HG03025 (cell line): ENCODE data around the gene MTREX.
A peak's percentile ranks its signal among the peaks of the same experiment; 100 is the strongest.

Source experiments
- ATAC-seq: cut with Tn5 transposase; IDR thresholded peaks from one replicate; pipeline ENCODE4 v1.9.1; 2021; ENCODE audit warnings: mild to moderate bottlenecking, moderate library complexity; ENCODE audit not compliant: unreplicated experiment, low FRiP score

The MTREX gene

DNA sequence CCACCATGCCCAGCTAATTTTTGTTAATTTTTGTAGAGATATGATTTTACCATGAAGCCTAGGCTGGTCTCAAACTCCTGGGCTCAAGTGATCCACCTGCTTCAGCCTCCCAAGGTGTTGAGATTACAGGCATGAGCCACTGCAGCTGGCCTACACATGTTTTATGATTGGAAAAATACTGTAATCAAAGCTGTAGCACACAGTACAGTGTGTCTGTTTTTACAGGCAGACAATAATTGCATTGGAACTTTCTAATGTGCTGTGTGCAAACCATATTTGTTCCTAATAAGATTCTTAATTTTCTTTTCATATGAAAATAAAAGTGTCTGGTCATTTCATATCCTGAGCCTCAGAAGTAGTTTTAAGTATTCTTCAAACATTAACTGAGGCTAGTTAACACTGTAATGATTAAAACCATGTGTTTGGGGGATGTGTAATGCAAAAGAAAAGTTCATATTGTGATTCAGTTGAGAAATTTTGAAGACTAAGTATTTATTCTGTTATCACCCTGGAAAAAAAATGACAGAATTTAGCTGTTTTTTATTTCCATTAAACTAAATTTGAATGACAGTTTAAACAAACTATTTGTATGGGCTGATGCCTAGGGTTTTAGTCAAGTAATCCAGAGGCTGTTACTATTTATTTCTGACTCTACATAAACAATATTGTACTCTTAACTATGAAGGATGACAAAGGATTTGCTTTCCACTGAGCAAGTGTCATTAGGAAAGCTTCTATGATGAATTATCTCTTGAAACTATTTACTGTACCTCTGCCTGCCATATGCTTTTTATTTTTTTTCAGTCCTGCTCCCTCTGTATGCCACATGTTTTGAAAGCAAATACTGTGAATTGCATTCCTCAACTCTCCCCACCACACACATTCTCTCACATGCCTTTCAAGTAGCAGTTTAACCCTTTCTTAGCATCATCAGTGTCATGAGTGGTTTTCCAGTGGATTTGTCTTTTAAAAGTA, 111.5 kb downstream of the MTREX start:
- ATAC-seq = no peak

DNA sequence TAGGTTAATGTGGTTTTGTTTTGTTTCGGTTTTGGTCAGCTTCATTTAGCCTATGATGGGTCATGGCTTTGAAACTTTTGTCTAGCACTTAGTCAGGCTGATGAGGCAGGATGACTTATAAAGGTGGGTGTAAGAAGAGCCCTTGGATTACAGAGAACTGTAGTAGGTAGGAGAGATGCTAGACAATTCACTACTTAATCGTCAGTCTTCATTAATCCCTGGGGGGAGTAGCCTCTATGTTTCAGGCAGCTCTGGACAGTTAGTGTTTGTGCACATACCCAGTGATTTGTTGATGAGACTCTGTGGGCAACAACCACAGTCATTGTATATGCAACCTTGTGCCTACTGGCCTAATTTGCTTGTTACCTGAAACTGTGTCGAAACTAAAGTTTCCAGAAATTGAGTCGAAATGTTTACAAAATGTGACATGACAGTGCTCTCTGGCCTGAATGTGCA, 113.3 kb downstream of the MTREX start:
- ATAC-seq = peak; percentile 96

DNA sequence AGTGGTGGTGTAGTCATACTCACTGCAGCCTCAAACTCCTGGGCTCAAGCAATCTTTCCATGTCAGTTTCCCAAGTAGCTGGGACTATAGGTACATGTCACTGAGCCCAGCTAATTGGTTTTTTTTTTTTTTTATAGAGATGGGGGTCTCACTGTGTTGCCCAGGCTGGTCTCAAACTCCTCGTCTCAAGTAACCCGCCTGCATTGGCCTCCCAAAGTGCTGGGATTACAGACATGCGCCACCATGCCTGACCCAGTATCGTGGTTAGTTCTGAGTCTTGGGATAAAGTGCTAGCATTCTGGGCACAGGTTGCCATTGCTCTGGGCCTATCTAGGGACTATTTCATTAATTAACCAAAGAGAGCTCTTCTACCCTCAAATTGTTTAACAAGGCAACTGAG, 118.7 kb downstream of the MTREX start:
- no peak for ATAC-seq

DNA sequence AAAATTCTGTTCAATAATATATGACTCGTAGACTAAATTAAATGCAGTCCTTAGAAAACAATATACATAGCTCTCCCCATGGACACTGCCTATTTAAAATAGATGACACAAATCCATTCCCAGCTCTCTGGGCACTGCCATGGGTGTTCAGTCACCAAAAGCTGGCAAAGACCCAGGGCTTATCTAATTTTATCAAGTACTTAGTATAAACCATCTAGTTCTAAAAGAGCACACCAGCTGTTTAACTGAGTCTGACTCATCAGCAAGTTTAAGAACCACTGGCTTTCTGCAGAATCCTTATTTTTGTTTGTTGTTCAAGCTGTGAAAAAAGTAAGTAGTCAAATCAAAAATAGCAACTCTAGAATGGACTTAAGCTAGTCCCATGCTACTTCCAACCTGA, 119.4 kb downstream of the MTREX start:
- no peak for ATAC-seq

DNA sequence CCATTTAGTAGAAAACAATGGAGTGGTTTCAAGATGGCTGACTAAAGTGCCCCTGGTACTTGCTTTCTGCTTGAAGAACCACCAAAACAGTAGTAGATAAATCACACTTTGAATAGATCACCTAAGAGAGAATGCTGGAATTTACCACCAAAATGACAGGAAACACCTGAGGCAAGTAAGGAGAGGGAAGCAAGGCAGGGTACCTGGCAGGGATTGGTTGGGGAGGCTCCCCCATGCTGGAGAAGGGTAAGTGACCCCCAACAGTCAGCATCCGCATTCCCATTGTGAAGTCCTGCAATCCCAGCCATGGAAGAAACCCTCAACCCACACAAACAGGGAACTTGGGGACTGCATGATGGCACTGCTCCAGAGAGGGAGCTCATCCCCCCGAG, 121.4 kb downstream of the MTREX start:
- no peak for ATAC-seq

DNA sequence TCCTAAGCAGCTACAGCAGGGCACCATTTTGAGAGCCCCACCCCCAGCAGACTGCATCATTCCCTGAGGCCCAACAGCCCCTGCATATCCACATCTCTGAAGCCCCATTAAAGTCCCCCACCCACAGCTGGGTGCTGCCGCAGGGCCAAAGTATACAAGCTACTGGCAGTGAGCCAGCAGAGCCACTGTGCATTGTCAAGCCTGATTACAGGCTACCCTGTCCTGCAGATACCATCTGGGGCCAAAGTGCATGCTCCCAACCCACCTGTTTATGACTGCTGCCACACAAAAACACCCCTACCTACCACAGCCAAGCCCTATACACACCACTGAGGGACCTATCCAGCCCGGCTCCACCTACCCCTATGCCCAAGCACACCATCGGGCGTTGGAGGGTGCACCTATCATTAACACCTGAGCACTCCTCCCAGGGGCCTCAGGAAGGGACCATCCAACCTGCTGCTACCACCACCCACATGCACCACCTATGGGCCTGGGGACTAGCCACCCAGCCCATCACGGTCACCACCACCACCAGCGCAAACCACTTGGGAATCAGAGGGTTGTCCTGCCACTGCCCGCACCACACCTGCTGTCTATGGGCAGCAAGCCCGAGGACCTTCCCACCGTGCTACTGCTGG, 121.9 kb downstream of the MTREX start:
- no peak for ATAC-seq

DNA sequence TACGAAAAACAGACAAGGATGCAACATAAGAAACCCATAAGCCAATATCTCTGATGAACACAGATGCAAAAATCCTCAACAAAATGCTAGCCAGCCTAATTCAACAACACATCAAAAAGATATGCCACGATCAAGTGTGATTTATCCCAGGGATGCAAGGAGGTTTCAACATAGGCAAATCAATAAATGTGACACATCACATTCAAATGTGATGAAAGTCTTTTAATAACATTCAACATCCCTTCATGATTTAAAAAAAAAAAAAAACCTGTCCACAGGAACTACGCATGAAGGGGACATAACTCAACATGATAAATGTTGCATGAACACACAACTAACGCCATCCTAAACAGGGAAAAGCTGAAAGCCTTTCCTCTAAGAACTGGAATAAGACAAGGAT, 124.8 kb downstream of the MTREX start:
- no peak for ATAC-seq

DNA sequence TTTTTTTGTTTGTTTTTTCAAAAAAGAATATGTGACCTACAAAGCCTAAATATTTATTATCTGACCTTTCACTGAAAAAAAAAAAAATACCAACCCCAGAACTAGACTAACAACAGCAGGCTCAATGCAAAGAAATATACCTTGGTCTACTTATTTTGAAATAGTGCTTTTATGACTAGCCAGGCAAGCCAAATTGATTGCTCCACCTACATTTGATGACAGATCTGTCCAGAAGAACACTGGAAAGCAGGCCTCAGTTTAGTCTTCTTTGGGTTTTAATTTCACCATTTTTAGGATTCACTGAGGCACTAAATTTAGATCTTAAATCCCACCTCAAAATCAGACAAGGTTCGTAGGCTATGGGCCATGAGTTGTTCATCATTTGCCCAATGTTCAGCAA, 129.7 kb downstream of the MTREX start:
- ATAC-seq = no peak

DNA sequence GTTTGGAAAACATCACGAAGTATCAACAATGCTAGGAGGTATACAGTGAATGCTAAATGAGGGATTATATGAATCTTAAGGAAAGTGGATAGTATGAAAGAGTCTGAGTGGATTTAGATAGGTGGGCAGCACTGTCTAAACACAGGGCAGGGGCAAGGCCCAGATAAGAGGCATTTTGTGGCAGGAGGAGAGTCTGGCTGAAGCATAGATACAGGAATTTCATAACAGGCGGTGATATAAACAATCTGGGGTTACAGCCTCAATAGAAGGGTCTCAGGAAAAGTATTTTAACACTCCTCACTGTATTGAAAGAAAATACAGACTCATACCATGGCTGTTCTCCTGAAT, 130.0 kb downstream of the MTREX start:
- no peak for ATAC-seq

DNA sequence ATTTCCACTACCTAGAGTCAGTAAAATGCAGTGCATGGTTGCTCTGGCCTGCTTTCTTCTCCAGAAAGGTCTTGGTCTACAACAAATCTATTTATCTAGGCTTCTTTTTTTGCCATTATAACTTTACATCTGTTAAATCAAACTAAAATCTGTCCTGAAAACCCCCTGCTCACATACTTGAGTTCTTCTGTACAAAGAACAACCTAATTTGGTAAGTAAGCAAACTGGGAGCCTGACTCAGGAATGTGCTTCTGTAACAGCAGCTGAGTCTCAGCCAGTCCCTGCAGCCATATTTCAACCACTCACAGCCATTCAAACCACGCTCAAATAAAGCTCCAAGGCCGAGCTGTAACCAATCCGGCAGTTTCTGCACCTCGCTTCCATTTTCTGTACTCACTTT, 131.2 kb downstream of the MTREX start:
- no peak for ATAC-seq

DNA sequence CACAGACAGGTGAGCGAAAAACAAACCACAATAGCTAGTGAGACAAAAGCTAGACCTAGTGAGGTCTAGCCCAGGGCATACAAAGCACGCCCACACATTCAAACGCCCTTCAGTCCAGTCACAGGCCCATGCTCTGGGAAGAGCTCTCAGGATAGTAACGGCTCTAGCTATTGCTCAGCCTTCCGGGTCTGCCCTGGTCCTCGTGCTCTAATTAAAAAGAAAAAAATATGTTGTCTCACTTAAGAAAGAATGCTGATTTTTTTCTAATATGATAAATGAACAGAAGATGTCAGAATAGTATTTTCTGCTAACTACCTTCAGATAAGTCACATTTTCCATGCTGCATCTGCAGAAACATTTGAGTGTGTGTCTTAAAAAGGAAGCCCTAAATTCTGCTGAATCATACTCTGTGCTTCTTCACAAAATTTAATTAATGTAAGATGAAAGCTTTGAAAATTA, 132.4 kb downstream of the MTREX start:
- no peak for ATAC-seq

DNA sequence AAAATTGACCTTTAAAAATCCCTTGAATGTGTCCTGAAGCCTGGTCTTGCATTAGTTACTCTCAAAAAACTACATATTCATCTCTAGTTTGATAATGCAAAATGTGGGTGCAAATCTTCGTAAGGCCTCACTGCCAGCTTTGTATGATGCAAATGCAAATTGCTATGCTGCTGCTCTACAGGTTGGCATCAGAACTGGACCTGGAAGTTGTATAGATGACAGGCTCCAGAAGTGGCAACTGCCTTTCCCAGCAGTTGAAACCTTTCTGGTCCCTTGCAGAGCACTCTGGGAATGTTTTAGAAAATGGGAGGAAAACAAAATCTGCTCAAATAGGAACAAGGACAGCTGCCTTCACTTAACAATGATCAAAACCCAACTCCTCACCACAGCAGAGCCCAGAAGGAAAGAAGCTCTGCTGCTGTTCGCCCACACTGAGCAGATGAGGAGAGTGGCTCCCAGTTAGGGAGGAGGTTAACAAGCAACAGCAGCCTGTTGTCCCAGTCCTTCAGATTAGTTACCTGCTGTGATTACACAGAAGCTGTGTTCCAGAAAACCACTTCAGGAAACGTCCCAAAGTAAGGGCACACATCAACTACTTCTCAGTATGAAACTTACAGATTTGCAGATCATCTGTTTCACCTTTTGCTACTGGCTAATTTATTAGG, 133.4 kb downstream of the MTREX start:
- ATAC-seq = no peak

DNA sequence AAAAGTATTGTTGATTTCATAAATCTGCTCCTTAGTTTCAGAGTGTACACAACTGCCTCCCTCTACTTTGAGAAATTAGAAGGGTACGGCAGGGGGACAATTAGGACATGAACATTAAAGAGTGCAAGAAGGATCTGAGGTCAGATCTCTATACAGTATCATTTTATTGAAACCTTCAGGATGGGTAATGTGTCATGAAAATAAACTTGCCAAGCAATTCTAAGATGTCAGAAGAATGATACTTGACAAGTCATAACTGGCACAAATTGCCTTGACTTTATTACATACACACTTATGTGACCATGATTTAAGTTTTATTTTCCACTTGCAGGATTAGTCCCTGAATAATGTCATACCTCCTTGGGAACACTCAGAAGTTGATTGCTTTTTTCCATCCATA, 134.2 kb downstream of the MTREX start:
- no peak for ATAC-seq

DNA sequence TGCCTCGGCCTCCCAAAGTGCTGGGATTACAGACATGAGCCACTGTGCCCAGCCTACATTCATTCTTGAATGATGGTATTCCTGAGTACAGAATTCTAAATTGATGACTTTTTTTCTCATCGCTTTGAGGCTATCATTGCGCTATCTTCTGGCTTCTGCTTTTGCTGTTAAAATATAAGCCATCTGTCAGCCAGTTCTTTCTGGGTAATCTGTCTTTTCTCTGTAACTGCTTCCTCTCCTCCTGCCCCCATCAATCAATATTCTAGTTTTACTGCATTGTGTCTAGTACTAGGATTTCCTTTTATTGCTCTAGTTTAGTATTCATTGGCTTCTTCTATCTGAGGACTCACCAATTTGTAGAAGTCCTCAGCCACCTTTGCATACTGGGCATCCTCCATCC, 138.0 kb downstream of the MTREX start:
- no peak for ATAC-seq

DNA sequence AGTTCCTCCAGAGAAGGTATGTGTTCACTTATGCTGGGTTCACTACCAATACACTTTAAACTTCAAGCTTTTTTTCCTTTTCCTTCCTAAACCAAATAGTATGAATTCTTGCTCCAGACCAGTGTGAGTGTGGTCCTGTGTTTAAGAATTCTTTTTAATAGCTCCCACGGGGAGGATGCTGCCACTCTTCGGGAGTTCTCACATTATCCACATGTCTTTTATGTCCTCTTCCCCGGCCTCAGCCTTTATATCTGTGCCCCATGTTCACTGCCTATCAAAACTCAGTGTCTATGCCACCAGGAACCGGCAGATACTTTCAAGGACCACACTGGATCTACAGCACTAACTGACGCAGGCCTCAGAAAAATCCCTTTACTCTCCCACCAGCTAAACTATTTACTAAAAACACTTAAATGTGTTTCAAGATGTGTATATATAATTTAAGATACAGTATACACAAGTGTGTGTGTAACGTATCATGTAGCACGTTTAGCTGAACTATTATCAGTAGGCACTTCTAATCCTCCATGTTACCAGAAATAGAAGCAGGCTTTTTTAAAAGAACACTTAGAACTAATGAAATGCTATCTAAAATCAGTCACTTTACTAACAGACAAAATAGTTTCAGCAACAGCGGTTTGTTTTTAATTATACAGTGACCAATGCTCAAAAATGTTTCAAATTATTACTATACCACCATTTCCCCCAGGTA, 139.0 kb downstream of the MTREX start:
- ATAC-seq = no peak

DNA sequence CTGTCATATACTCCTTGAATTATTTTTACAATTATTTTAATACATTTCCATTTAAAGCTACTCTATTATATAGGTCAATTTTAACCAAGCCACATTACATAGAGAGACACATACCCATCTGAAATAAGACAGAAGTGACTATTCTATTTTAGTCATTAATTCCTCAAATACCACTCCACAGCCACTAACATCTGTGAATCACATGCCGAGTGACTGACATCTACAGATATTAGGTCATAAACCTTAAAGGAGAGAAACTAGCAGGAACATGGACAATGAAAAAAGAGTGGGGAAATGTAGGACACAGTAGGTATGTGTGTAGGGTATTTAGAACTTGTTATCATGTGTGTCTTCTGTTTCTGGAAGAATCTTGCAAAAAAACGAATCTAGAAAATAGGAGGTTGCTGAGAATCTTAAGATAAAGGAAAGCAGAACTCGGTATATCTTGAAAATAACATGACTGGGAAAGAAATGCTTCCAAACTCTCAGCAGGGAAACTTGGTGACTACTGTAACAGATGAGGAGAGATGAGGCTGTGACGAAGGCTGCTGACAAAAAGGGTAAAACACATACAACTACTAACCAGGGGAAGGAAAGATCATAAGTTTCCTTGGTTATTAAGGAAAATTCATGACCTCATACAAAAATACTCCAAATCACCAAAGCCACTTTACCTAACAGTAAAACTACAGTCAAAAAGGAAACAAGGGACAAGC, 142.4 kb downstream of the MTREX start:
- ATAC-seq = no peak

DNA sequence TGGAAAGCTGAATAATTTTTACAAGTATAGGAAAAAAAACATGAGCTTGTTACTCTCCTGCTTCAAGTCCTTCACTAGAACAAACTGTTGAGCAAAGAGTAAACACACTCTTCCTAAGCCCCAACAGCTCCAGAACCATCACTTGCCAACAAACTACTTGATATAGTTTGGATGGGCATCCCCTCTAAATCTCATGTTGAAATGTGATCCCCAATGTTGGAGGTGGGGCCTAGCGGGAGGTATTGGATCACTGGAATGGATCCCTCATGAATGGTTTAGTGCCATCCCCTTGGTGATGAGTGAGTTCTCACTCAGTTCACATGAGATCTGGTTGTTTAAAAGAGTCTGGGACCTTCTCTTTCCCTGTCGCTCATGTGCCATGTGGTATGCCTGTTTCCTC, 144.2 kb downstream of the MTREX start:
- ATAC-seq = no peak

DNA sequence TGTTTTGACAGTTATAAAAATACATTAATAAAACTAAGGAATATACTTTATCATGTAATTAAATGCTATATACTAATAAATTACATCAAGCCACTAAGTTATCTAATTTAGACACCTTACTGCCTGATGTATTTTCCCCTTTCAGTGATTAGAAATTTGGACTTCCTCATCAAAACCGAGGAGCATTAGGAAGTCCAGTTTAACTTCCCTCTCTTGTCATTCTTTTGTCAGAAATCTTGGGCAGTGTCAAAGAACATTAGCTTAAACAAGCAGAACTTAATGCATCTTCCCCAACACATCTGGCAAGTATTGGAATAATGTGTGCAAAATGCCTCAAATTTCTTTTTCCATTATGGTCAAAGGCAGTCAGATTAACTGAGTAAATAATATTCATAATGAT, 145.4 kb downstream of the MTREX start:
- ATAC-seq = no peak

DNA sequence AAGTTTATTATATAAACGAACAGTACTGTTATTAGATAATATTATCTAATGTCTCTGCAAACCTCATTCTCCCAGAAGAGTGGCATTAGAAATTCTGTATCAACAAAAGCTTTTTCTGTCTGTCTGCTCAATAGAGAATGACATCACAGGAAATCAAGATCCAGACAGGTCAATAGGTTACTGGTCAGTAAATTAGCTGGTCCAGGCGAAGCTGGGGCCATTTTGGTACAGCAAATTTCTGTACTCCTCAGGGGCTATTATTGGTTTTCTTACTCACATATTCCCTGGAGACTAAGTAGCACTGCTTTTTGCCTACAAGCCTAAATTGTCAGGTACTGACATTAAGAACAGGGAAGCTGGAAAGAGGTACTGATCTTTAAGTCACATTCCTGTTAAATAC, 146.5 kb downstream of the MTREX start:
- no peak for ATAC-seq

DNA sequence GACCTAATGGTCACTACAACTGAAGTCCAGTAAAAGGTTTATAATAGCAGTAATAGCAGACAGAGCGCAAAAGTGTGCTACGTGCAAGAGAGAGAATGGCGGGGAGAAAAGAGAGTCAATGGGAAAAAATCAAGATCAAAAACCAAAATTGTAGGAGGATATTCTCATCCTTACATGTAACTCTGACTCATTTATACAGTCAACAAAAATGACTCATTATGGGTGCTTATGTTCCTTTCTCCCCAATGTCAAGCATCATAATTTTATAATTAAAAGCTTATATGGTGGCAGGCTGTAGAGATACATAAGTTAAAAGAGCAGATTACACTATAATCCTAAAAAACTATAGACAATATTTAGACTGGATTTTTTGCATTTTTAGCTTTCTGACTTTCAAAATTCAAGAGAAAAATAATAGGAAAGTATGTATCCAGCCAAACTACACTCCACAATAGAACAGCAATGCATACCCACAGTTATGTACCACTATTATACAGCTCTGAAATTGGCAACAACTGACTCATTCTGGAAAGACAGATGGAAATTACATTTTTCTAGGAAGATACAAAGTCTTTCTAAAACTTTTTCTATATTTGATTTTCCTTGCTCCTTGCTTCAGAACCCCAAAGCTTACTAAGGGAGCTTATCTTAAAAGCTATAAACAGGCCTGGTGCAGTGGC, 148.6 kb downstream of the MTREX start:
- ATAC-seq = no peak
